Endodermal cell (in vitro differentiated cells): ENCODE data around the gene CDKN2D. TPM values are rescaled to one million over a fixed set of nuclear protein-coding genes. Genes with fewer than 3 reads are reported as not detected.
"Not testable (repeated sequence)": the region's sequence is repeated elsewhere in the genome, so short reads cannot be mapped to it uniquely, and the experiment has no call there.

Experiments used
- DNase-seq: peaks from one replicate; pipeline ENCODE4 v3.0.0-alpha.2; 2017
- H3K27ac ChIP-seq: 2 replicates; pipeline ENCODE4 v1.5.1; 2013; ENCODE audit warnings: mild to moderate bottlenecking, low read depth, low read length, moderate library complexity
- H3K27me3 ChIP-seq: 2 replicates; pipeline ENCODE4 v1.6.1; 2013; ENCODE audit warnings: mild to moderate bottlenecking, low read length, moderate library complexity; ENCODE audit not compliant: insufficient read depth, control insufficient read depth, poor library complexity, severe bottlenecking
- H3K36me3 ChIP-seq: 2 replicates; pipeline ENCODE4 v1.7.0; 2013; ENCODE audit warnings: mild to moderate bottlenecking, low read length, moderate library complexity; ENCODE audit not compliant: control insufficient read depth, insufficient read depth
- H3K4me1 ChIP-seq: one replicate; pipeline ENCODE4 v1.7.0; 2013; ENCODE audit warnings: low read length; ENCODE audit not compliant: control insufficient read depth, insufficient read depth
- H3K4me3 ChIP-seq: 2 replicates; pipeline ENCODE4 v1.5.1; 2013; ENCODE audit warnings: mild to moderate bottlenecking, low read length, moderate library complexity
- H3K9ac ChIP-seq: 2 replicates; pipeline ENCODE4 v1.6.1; 2013; ENCODE audit warnings: mild to moderate bottlenecking, low read length, moderate library complexity; ENCODE audit not compliant: poor library complexity, severe bottlenecking; ENCODE audit errors: extremely low read depth
- H3K9me3 ChIP-seq: 2 replicates; pipeline ENCODE4 v1.6.1; 2013; ENCODE audit warnings: mild to moderate bottlenecking, low read length, moderate library complexity; ENCODE audit not compliant: control insufficient read depth
- H3K27ac Mint-ChIP-seq: 2 replicates; pipeline ENCODE4 v1.8.0; 2020; ENCODE audit warnings: mixed read lengths
- H3K27me3 Mint-ChIP-seq: 2 replicates; pipeline ENCODE4 v1.8.0; 2021; ENCODE audit warnings: mild to moderate bottlenecking, mixed read lengths; ENCODE audit not compliant: insufficient read depth
- H3K36me3 Mint-ChIP-seq: 2 replicates; pipeline ENCODE4 v1.8.0; 2020; ENCODE audit warnings: low read depth, mixed read lengths
- H3K4me1 Mint-ChIP-seq: 2 replicates; pipeline ENCODE4 v1.8.0; 2020; ENCODE audit warnings: mixed read lengths
- H3K4me3 Mint-ChIP-seq: 2 replicates; pipeline ENCODE4 v1.8.0; 2020; ENCODE audit warnings: mild to moderate bottlenecking, moderate library complexity, mixed read lengths
- H3K9me3 Mint-ChIP-seq: 2 replicates; pipeline ENCODE4 v1.8.0; 2020; ENCODE audit warnings: mild to moderate bottlenecking, mixed read lengths
- CTCF ChIP-seq: fragments of 200-600 bp; sonication (generic); conservative IDR thresholded peaks from 2 replicates; pipeline ENCODE4 v1.5.0; 2021; ENCODE audit warnings: antibody characterized with exemption, mild to moderate bottlenecking
- WGBS, 2 experiments: methylation state at CpG; one replicate each; pipeline versions ENCODE4 v1.1.5 to v1.1.7; 2013; ENCODE audit warnings: missing lambda C conversion rate in 2 of 2, mixed read lengths in 1 of 2; ENCODE audit not compliant: insufficient coverage in 1 of 2, insufficient read length in 1 of 2; 5-methylcytosine and 5-hydroxymethylcytosine counted together
- total RNA-seq, 2 donors: library from RNA; stranded (reverse); fragmentation: NEBNext Ultra II Directional in 1 of 2; extraction: Animal tissue kit (Norgen Biotek cat#: 25700) in 1 of 2; gene quantifications; 2 replicates in 1 of 2; 3 replicates in 1 of 2; pipeline ENCODE4 v1.2.1, GENCODE V29; 2021

The CDKN2D gene
- total RNA-seq, 2 donors from 2014 or later: 3.5 to 4.6 TPM

- no peaks in the 10 kb centered on the region for H3K9me3 ChIP-seq
- H3K4me3 ChIP-seq: peak within 1 kb of the TSS; percentile 85
- peak within 1 kb of the TSS; percentile 83 for H3K27ac Mint-ChIP-seq
- H3K27me3 ChIP-seq: no peaks in the 10 kb centered on the region
- WGBS, 2 experiments: 2 to 3% methylated on average over 16 to 77 of the region's 79 CpGs
- TF ChIP-seq CTCF: no peak
- no peaks in the 10 kb centered on the region for H3K4me1 Mint-ChIP-seq
- no peaks in the 10 kb centered on the region for H3K9me3 Mint-ChIP-seq
- peak within 1 kb of the TSS; percentile 76 for H3K9ac ChIP-seq
- peaks cover 12% of the 10 kb centered on the region for H3K36me3 Mint-ChIP-seq
- H3K27me3 Mint-ChIP-seq: peaks cover 6% of the 10 kb centered on the region
- peak within 1 kb of the TSS; percentile 81 for H3K4me3 Mint-ChIP-seq
- peaks cover 10% of the 10 kb centered on the region for H3K36me3 ChIP-seq
- no peak within 1 kb of the TSS for H3K27ac ChIP-seq
- DNase-seq: peak; percentile 95
- no peaks in the 10 kb centered on the region for H3K4me1 ChIP-seq
Observed at GRCh38 chr19:10543420-10544241, 25.1 kb downstream of the CDKN2D start, which contains the start of gene ATG4D. Gene ATG4D, plus strand, starts transcription at chr19:10543904. Its CDS starts 187 bp downstream, at chr19:10544091.

- Mint-ChIP-seq H3K36me3 (peaks cover 7% of the 10 kb centered on the region), H3K4me3 (peak overlapping the region; percentile 81), H3K9me3 (no peaks in the 10 kb centered on the region), H3K4me1 (no peaks in the 10 kb centered on the region), H3K27ac (no peak overlapping the region), H3K27me3 (peaks cover 10% of the 10 kb centered on the region)
- TF ChIP-seq CTCF: no peak
- Histone ChIP-seq H3K27me3 (no peaks in the 10 kb centered on the region), H3K36me3 (peaks cover 4% of the 10 kb centered on the region), H3K4me1 (no peaks in the 10 kb centered on the region), H3K9ac (no peak overlapping the region), H3K9me3 (no peaks in the 10 kb centered on the region), H3K4me3 (peak overlapping the region; percentile 85), H3K27ac (no peak overlapping the region)
- 80 to 82% methylated on average over 7 to 8 of the region's 8 CpGs for WGBS, 2 experiments
- no peak for DNase-seq
Observed at GRCh38 chr19:10543059-10543419, 25.7 kb downstream of the CDKN2D start.

GRCh38 chr19:10539016-10539415, 29.8 kb downstream of the CDKN2D start:
- not testable (repeated sequence) for H3K9me3 Mint-ChIP-seq, H3K27ac ChIP-seq, H3K4me1 ChIP-seq, H3K27ac Mint-ChIP-seq, H3K4me3 ChIP-seq, H3K36me3 ChIP-seq, H3K4me1 Mint-ChIP-seq, H3K27me3 ChIP-seq, DNase-seq, H3K36me3 Mint-ChIP-seq, H3K4me3 Mint-ChIP-seq, H3K9me3 ChIP-seq, H3K9ac ChIP-seq
- peaks cover 13% of the 10 kb centered on the region for H3K27me3 Mint-ChIP-seq
- WGBS, 2 experiments: 83 to 91% methylated on average over 6 to 9 of the region's 9 CpGs
